HPDE6-E6E7 (cell line): ENCODE data around the gene HIVEP3.
A peak's percentile ranks its signal among the peaks of the same experiment; 100 is the strongest.

Experiments
- DNase-seq: peaks from one replicate; pipeline ENCODE4 v3.0.0; 2011; ENCODE audit warnings: missing footprints; ENCODE audit errors: extremely low spot score

HIVEP3 gene

GRCh38 chr1:41733021-41733420 lies 185.7 kb downstream of the HIVEP3 start:
- no peak for DNase-seq

GRCh38 chr1:41731516-41732030 lies 187.1 kb downstream of the HIVEP3 start:
- DNase-seq = no peak

- DNase-seq = no peak
Measured at GRCh38 chr1:41730806-41731205, 187.9 kb downstream of the HIVEP3 start.

GRCh38 chr1:41728403-41729202 lies 190.1 kb downstream of the HIVEP3 start:
- no peak for DNase-seq

GRCh38 chr1:41727749-41728115 lies 191.0 kb downstream of the HIVEP3 start:
- DNase-seq = no peak

- DNase-seq = no peak
Measured at GRCh38 chr1:41726899-41727748, 191.6 kb downstream of the HIVEP3 start.

- DNase-seq = no peak
Measured at GRCh38 chr1:41726292-41726691, 192.4 kb downstream of the HIVEP3 start.

GRCh38 chr1:41724926-41725325 lies 193.8 kb downstream of the HIVEP3 start:
- DNase-seq = no peak

GRCh38 chr1:41724248-41724647 lies 194.5 kb downstream of the HIVEP3 start:
- no peak for DNase-seq

- no peak for DNase-seq
Measured at GRCh38 chr1:41723786-41724185, 194.9 kb downstream of the HIVEP3 start.

GRCh38 chr1:41722184-41722583 lies 196.5 kb downstream of the HIVEP3 start:
- DNase-seq = no peak

GRCh38 chr1:41720861-41721410 lies 197.8 kb downstream of the HIVEP3 start:
- no peak for DNase-seq

GRCh38 chr1:41719590-41719989 lies 199.1 kb downstream of the HIVEP3 start:
- DNase-seq = no peak

GRCh38 chr1:41719128-41719527 lies 199.6 kb downstream of the HIVEP3 start:
- DNase-seq = no peak

GRCh38 chr1:41718497-41718896 lies 200.2 kb downstream of the HIVEP3 start:
- DNase-seq = no peak

GRCh38 chr1:41716188-41717130 lies 202.3 kb downstream of the HIVEP3 start:
- no peak for DNase-seq

GRCh38 chr1:41715441-41716095 lies 203.2 kb downstream of the HIVEP3 start:
- no peak for DNase-seq

GRCh38 chr1:41714638-41715389 lies 203.9 kb downstream of the HIVEP3 start:
- no peak for DNase-seq

- peak; percentile 20 for DNase-seq
Measured at GRCh38 chr1:41713557-41714327, 205.0 kb downstream of the HIVEP3 start.
